Measurements from ENCODE around the gene PRR15L.

DNA sequence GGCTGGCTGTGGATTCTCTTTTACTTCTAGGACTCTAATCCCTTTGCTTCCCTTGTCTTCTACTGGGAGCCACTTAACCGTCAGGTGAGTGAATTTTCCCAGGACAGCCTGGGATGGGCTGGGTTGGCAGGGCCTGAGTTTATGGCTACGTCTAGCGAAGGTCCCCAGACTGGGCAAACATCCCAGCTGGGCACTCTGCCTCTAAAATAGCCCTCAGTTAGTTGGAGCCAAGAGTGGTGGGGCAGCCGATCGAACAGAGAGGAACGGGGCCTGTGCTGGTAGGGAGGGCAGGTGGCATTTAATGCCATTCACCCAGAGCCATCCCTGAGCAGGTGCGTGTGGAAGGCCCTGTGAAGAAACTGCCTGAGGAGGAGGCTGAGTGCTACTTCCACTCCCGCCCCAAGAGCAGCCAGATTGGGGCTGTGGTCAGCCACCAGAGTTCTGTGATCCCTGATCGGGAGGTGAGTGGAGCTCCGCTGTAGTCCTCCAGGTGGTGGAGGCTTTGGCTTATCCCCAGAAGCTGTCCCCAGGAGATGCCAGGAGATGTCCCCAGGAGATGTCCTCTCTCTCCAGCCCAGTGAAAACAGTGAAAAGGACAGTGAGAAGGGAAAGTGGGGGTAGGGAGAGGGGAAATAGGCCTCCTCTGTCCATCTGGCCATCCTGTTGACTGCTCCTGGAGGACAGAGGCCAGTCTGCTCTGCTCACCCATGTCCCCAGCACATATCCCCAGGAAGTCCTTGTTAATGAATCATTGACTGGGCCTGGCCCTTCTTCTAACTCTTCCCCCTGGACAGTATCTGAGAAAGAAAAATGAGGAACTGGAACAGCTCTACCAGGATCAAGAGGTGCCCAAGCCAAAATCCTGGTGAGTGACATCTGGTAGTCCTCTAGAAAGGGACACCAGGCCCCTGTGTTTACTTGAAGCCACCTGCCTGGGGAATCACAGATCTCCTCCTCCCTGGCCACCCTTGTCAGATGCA is 11.9 kb downstream of the PRR15L start:
- TF ChIP-seq, protein P1, sequence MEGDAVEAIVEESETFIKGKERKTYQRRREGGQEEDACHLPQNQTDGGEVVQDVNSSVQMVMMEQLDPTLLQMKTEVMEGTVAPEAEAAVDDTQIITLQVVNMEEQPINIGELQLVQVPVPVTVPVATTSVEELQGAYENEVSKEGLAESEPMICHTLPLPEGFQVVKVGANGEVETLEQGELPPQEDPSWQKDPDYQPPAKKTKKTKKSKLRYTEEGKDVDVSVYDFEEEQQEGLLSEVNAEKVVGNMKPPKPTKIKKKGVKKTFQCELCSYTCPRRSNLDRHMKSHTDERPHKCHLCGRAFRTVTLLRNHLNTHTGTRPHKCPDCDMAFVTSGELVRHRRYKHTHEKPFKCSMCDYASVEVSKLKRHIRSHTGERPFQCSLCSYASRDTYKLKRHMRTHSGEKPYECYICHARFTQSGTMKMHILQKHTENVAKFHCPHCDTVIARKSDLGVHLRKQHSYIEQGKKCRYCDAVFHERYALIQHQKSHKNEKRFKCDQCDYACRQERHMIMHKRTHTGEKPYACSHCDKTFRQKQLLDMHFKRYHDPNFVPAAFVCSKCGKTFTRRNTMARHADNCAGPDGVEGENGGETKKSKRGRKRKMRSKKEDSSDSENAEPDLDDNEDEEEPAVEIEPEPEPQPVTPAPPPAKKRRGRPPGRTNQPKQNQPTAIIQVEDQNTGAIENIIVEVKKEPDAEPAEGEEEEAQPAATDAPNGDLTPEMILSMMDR (conservative IDR thresholded peaks at IDR 0.05; ENCODE audit: low read depth in 2 of 2): no peak
- TF ChIP-seq REST (IDR thresholded peaks at IDR 0.05; ENCODE audit: unreplicated experiment): no peak
- TF ChIP-seq POLR2AphosphoS5 (IDR thresholded peaks at IDR 0.05; ENCODE audit: low read depth): no peak
- no peak for TF ChIP-seq EZH2phosphoT487 (IDR thresholded peaks at IDR 0.05; ENCODE audit: unreplicated experiment)
